C1 segment of cervical spinal cord (tissue), 14 donors: Measurements from ENCODE around the gene HSD3B1.
A peak's percentile ranks its signal among the peaks of the same experiment; 100 is the strongest.
"Not testable (repeated sequence)": the region's sequence is repeated elsewhere in the genome, so short reads cannot be mapped to it uniquely, and the experiment has no call there.

Experiments
- DNase-seq, 14 donors: peaks; one replicate each; lab custom pipeline; 2025; lab: John Stamatoyannopoulos, UW

HSD3B1 gene

GRCh38 chr1:119490925-119491324, 16.1 kb upstream of the HSD3B1 start:
- DNase-seq: no peak

DNA sequence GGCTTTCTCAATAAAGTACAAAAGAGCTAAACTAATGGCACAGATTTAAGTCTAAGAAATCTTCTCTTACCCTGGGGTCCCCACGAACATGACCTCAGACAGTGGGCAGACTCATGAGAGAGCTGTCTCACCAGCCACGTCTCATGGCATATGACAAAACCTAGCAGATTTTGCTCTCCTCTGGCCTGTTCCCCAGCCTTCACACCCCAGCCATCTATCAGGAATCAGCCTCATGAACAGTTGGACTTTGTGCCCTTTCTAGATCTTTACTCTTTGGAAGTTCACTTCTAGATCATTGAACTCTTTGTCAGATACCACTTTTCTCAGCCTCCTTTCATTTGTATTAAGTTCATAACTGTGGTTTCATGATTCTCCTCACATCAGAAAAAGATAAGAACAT, 14.2 kb upstream of the HSD3B1 start:
- no peak for DNase-seq

DNA sequence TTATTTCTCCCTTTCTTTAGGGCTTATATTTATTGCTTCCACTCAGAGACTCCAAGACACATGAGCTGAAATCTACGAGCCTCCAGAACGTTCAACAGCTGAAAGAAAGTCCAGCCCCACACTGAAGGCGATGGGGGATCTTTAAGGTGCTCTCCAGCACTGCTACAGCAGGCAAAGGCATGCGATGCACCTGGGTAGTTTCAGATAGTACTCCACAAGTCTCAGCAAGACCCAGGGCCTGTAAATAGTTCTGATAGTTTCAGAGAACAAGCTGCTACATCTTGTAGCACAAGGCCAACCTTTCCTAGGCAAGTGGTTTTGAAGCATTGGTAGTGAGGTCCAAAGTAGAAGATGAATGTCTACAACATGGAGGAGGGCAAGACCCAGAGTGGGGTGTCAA, 2.2 kb upstream of the HSD3B1 start:
- DNase-seq: no peak

DNA sequence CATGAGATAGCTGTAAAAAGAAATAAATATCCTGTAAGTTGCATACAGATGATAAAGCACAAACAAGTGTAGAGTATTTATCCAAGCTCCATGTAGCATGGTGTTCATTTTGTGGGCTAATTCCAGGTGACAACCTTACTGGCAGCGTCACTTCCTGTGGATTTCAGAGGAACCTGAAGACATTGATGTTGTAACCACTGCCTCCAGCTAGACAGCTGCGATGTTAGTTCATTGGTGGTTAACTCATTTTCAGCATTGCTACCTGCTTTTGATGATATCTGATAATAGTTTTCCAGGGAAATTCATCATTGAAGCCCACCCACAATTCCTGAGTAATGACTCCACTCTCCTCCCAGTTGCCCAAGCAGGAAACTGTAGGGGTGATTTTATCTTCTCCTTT, 3.0 kb downstream of the HSD3B1 start:
- DNase-seq: no peak

GRCh38 chr1:119515221-119515620, 8.2 kb downstream of the HSD3B1 start:
- DNase-seq: no peak

GRCh38 chr1:119516247-119516646, 9.2 kb downstream of the HSD3B1 start:
- no peak for DNase-seq

DNA sequence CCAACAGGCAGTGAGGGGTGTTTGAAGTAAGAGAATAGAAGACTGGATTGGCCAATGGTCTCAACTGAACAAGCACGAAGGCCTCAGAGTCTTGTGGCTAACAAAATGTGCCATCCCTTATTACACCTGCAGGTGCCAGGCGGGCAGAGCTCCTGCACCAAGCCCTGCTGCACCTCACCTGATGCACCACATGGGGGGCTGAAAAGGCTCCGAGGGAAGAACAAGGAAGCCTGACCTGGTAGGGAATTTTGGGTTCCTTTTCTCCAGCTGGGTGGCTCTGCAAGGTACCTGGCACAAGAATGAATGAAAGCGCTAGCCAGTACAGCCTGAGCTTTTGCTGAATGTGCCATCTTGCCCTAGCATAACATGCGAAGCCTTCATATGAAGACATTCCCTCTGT, 9.7 kb downstream of the HSD3B1 start:
- no peak for DNase-seq

- DNase-seq: not testable (repeated sequence)
Measured at GRCh38 chr1:119517667-119518066, 10.7 kb downstream of the HSD3B1 start.

DNA sequence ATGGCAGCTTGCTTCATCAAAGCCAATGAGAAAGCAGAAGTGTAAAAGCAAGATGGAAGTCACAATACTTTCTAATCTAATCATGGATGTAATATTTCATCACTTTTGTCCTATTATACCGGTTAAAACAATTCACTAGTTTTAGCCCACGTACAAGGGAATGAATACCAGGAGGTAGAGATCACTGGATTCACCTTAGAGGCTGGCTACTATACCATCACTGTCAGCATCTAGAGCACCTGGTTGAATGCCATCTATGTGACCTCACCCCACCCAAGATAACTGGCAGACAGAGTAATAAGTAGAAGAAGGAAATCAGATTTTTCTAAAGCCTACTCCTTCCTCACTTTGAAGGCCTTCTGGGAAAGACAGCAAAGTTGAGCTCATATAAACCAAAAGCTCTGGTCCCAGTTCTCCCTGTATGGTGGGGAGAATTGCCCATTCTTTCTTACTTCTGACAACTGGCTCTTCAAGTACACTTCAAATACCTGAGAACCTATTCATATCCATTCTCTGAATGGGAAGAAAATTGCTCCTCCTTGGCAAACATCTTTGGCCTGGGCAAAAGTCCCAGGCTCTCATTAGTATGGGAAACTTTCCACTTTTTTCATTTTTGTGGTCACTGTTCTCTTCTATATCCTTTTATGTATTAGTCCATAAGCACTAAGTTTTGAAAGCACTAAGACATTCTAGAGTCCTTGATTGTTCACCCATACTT, 24.8 kb downstream of the HSD3B1 start:
- DNase-seq: no peak

DNA sequence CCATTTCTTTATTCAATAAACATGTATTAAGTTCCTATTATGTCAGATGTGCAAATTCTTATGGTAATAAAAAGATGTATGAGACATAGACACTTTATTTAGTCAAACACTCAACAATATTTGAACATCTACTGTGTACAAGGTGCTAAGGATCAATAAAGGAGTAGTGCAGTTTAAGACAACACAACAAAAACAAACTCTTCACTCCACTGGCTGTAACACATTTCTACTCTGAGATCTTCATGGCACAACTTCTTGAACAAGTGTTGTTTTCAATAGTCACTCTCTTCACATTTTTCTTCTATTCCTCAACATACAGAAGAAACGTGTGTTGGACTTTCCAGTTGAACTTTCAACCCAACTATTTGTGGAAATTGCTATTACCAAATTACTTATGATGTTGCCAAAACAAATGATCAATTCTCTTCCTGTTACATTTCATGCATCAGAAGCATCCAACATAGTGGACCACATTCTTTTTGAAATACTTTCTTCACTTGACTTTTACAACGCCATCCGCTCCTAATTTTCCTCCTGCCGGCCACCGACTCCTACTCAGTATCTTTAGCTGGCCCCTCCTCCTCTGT, 25.4 kb downstream of the HSD3B1 start:
- no peak for DNase-seq

- DNase-seq: no peak
Measured at GRCh38 chr1:119535381-119535780, 28.4 kb downstream of the HSD3B1 start.

- DNase-seq: no peak
Measured at GRCh38 chr1:119537966-119538365, 31.0 kb downstream of the HSD3B1 start.

DNA sequence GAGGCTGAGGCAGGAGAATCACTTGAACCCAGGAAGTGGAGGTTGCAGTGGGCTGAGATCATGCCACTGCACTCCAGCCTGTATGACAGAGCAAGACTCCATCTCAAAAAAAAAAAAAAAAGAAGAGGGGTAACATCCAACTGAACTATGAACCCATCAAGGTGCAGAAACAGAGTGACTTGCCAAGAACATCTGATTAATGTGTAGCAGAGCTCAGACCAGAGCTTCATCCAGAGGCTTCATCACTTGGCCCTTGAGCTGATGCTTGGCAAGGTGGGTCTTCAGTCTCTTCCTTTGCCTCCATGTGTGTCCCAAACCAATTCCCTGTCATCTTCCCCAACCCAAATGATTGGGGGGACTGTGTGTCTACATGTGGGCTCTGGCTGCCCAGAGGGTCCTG, 32.6 kb downstream of the HSD3B1 start:
- DNase-seq: no peak

- DNase-seq: no peak
Measured at GRCh38 chr1:119541389-119541788, 34.4 kb downstream of the HSD3B1 start.

- DNase-seq: no peak
Measured at GRCh38 chr1:119542492-119542946, 35.5 kb downstream of the HSD3B1 start.

GRCh38 chr1:119544165-119544762, 37.3 kb downstream of the HSD3B1 start:
- no peak for DNase-seq

GRCh38 chr1:119546641-119547040, 39.6 kb downstream of the HSD3B1 start:
- DNase-seq: no peak

- no peak for DNase-seq
Measured at GRCh38 chr1:119547306-119547705, 40.3 kb downstream of the HSD3B1 start.

- no peak for DNase-seq
Measured at GRCh38 chr1:119547805-119548204, 40.8 kb downstream of the HSD3B1 start.

GRCh38 chr1:119549719-119550132, 42.7 kb downstream of the HSD3B1 start:
- peak in 7 of 14 donors; percentile 6 to 40 (median 17) for DNase-seq

GRCh38 chr1:119550381-119550780, 43.4 kb downstream of the HSD3B1 start:
- no peak for DNase-seq

GRCh38 chr1:119551218-119551617, 44.2 kb downstream of the HSD3B1 start:
- no peak for DNase-seq

GRCh38 chr1:119552656-119553055, 45.6 kb downstream of the HSD3B1 start:
- not testable (repeated sequence) for DNase-seq
